ENCODE results near the gene PHKG2. TPM values are rescaled to one million over a fixed set of nuclear protein-coding genes. Genes with fewer than 3 reads are reported as not detected.

Gene PHKG2
- total RNA-seq, 1 donor from 2014 or later: 42.4 TPM

- H3K36me3 Mint-ChIP-seq: peaks cover 58% of the 10 kb centered on the region
- H3K27ac Mint-ChIP-seq: no peak overlapping the region
These were observed 28.1 kb upstream of the PHKG2 start for GRCh38 chr16:30720086-30720485.

DNA sequence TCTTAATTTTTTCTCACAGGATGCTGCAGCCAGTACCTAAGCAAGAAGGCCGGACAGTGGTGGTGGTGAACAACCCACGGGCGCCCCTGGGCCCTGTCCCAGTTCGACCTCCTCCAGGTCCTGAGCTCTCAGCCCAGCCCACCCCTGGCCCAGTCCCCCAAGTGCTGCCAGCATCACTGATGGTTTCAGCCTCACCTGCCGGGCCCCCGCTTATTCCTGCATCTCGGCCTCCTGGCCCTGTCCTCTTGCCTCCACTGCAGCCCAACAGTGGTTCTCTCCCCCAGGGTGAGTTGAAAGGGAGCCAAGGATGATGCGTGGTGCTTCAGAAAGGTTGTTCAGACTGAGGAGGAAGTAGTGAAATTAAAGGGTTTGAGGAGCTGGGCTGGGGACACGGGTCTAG is 27.5 kb upstream of the PHKG2 start:
- H3K27ac Mint-ChIP-seq: no peak overlapping the region
- no peaks in the 10 kb centered on the region for H3K27me3 Mint-ChIP-seq
- no peak overlapping the region for H3K4me3 Mint-ChIP-seq
- no peaks in the 10 kb centered on the region for H3K4me1 Mint-ChIP-seq (ENCODE audit: unreplicated experiment)
- DNase-seq (ENCODE audit: extremely low spot score, unreplicated experiment): no peak
- no peak for TF ChIP-seq CTCF (conservative IDR thresholded peaks at IDR 0.05)
- no peaks in the 10 kb centered on the region for H3K9me3 Mint-ChIP-seq
- peaks cover 59% of the 10 kb centered on the region for H3K36me3 Mint-ChIP-seq

More at GRCh38 chr16:30720086-30720485, 28.1 kb upstream of the PHKG2 start:
- H3K4me1 Mint-ChIP-seq (ENCODE audit: unreplicated experiment): no peaks in the 10 kb centered on the region
- no peak for DNase-seq (ENCODE audit: extremely low spot score, unreplicated experiment)
- H3K4me3 Mint-ChIP-seq: no peak overlapping the region
- no peaks in the 10 kb centered on the region for H3K9me3 Mint-ChIP-seq
- TF ChIP-seq CTCF (conservative IDR thresholded peaks at IDR 0.05): no peak
- H3K27me3 Mint-ChIP-seq: no peaks in the 10 kb centered on the region

DNA sequence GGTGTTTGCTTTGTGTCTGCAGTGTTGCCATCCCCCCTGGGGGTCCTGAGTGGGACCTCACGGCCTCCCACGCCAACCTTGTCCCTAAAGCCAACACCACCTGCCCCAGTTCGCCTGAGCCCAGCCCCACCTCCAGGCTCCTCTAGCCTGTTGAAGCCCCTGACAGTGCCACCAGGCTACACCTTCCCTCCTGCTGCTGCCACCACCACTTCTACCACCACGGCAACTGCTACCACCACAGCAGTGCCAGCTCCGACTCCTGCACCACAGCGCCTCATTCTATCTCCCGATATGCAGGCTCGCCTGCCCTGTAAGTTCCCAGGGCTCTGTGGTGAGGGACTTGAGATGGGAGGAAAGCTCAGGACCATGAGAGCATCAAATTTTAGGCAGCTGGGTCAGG is 27.1 kb upstream of the PHKG2 start:
- Mint-ChIP-seq H3K27me3 (no peaks in the 10 kb centered on the region), H3K9me3 (no peaks in the 10 kb centered on the region), H3K36me3 (peaks cover 60% of the 10 kb centered on the region), H3K4me1 (ENCODE audit: unreplicated experiment) (no peaks in the 10 kb centered on the region), H3K4me3 (no peak overlapping the region), H3K27ac (no peak overlapping the region)
- TF ChIP-seq CTCF (conservative IDR thresholded peaks at IDR 0.05): no peak
- no peak for DNase-seq (ENCODE audit: extremely low spot score, unreplicated experiment)

DNA sequence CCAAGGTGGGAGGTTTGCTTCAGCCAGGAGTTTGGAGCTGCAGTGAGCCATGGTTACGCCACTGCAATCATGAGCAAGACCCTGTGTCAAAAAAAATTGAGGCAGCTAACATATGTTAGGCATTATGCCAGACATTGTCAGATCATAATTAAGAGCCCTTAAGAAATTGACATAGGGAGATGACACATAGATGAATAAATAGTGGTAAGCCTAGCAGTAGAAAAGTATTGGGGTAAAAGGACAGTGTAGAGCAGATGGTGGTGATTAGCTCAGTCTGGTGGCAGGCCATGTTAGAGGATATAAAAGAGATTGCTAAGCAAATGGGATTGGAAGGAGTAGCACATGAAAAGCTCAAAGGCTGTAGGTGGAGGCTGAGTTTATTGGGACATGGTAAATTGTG is 26.6 kb upstream of the PHKG2 start:
- Mint-ChIP-seq H3K4me3 (no peak overlapping the region), H3K4me1 (ENCODE audit: unreplicated experiment) (no peaks in the 10 kb centered on the region), H3K9me3 (no peaks in the 10 kb centered on the region), H3K27ac (no peak overlapping the region), H3K36me3 (peaks cover 56% of the 10 kb centered on the region), H3K27me3 (no peaks in the 10 kb centered on the region)
- TF ChIP-seq CTCF (conservative IDR thresholded peaks at IDR 0.05): no peak
- no peak for DNase-seq (ENCODE audit: extremely low spot score, unreplicated experiment)

DNA sequence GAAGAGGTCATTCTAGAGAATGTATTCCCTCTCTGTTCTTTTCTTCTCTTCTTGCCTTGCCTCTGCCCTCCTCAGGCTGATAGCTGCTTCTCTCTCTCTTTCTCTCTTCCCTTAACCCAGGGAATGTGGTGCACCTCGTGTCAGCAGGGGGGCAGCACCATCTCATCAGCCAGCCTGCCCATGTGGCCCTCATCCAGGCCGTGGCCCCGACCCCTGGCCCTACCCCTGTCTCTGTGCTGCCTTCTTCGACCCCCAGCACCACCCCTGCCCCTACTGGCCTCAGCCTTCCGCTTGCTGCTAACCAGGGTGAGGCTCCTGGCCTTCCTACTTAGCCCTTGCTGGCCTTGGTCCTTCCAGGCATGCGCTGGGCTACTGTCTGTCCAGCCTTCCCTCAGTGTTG is 25.8 kb upstream of the PHKG2 start:
- H3K4me3 Mint-ChIP-seq: no peak overlapping the region
- H3K9me3 Mint-ChIP-seq: no peaks in the 10 kb centered on the region
- peaks cover 53% of the 10 kb centered on the region for H3K36me3 Mint-ChIP-seq
- no peaks in the 10 kb centered on the region for H3K4me1 Mint-ChIP-seq (ENCODE audit: unreplicated experiment)
- no peak for DNase-seq (ENCODE audit: extremely low spot score, unreplicated experiment)
- H3K27me3 Mint-ChIP-seq: no peaks in the 10 kb centered on the region
- no peak overlapping the region for H3K27ac Mint-ChIP-seq
- no peak for TF ChIP-seq CTCF (conservative IDR thresholded peaks at IDR 0.05)

GRCh38 chr16:30722916-30723315 is 25.3 kb upstream of the PHKG2 start:
- Mint-ChIP-seq H3K4me1 (ENCODE audit: unreplicated experiment) (no peaks in the 10 kb centered on the region), H3K4me3 (no peak overlapping the region), H3K27me3 (no peaks in the 10 kb centered on the region), H3K27ac (no peak overlapping the region), H3K36me3 (peaks cover 54% of the 10 kb centered on the region), H3K9me3 (no peaks in the 10 kb centered on the region)
- no peak for TF ChIP-seq CTCF (conservative IDR thresholded peaks at IDR 0.05)
- DNase-seq (ENCODE audit: extremely low spot score, unreplicated experiment): no peak

Data from type B pancreatic cell (in vitro differentiated cells).